OCI-LY1 (cell line): ENCODE results near the gene PI4KA.

ENCODE experiments used
- EZH2 ChIP-seq: fragments of 200-600 bp; sonication (generic), shearing (Covaris generic); IDR thresholded peaks from 2 replicates; pipeline ENCODE4 v1.8.0; 2017; ENCODE audit warnings: borderline replicate concordance, mixed run types, mild to moderate bottlenecking, antibody characterized with exemption, low read length, moderate library complexity, mixed read lengths
- TF ChIP-seq, protein P1 (sequence below): fragments of 200-600 bp; sonication (generic), shearing (Covaris generic); IDR thresholded peaks from 2 replicates; pipeline ENCODE4 v1.5.1; 2017; ENCODE audit warnings: mild to moderate bottlenecking, antibody characterized with exemption, low read length, moderate library complexity, mixed read lengths

GRCh38 chr22:20658433-20659222, 200.0 kb downstream of the PI4KA start:
- TF ChIP-seq, protein P1, sequence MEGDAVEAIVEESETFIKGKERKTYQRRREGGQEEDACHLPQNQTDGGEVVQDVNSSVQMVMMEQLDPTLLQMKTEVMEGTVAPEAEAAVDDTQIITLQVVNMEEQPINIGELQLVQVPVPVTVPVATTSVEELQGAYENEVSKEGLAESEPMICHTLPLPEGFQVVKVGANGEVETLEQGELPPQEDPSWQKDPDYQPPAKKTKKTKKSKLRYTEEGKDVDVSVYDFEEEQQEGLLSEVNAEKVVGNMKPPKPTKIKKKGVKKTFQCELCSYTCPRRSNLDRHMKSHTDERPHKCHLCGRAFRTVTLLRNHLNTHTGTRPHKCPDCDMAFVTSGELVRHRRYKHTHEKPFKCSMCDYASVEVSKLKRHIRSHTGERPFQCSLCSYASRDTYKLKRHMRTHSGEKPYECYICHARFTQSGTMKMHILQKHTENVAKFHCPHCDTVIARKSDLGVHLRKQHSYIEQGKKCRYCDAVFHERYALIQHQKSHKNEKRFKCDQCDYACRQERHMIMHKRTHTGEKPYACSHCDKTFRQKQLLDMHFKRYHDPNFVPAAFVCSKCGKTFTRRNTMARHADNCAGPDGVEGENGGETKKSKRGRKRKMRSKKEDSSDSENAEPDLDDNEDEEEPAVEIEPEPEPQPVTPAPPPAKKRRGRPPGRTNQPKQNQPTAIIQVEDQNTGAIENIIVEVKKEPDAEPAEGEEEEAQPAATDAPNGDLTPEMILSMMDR: no peak
- no peak for TF ChIP-seq EZH2
